HFFc6 (cell line): Measurements from ENCODE around the gene NUP62. TPM values are rescaled to one million over a fixed set of nuclear protein-coding genes. Genes with fewer than 3 reads are reported as not detected.
A peak's percentile ranks its signal among the peaks of the same experiment; 100 is the strongest.

Source experiments
- DNase-seq: peaks from one replicate; pipeline ENCODE4 v3.0.0-alpha.2; 2018
- H3K27ac Mint-ChIP-seq: 2 replicates; pipeline ENCODE4 v1.8.0; 2020; ENCODE audit warnings: mild to moderate bottlenecking, mixed read lengths
- H3K27me3 Mint-ChIP-seq: 2 replicates; pipeline ENCODE4 v1.8.0; 2021; ENCODE audit warnings: mild to moderate bottlenecking, moderate library complexity, mixed read lengths; ENCODE audit not compliant: insufficient read depth
- H3K36me3 Mint-ChIP-seq: 2 replicates; pipeline ENCODE4 v1.8.0; 2021; ENCODE audit warnings: low read depth, mixed read lengths
- H3K4me1 Mint-ChIP-seq: 2 replicates; pipeline ENCODE4 v1.8.0; 2020; ENCODE audit warnings: low read depth, mixed read lengths
- H3K4me3 Mint-ChIP-seq: 2 replicates; pipeline ENCODE4 v1.8.0; 2020; ENCODE audit warnings: mild to moderate bottlenecking, moderate library complexity, mixed read lengths
- H3K9me3 Mint-ChIP-seq: 2 replicates; pipeline ENCODE4 v1.8.0; 2020; ENCODE audit warnings: mild to moderate bottlenecking, mixed read lengths
- CTCF ChIP-seq: fragments of 200-600 bp; sonication (generic); IDR thresholded peaks from 2 replicates; pipeline ENCODE4 v1.5.0; 2021; ENCODE audit warnings: antibody characterized with exemption, mild to moderate bottlenecking
- total RNA-seq, 6 experiments: library from RNA; stranded (reverse); fragmentation: NEBNext Ultra II Directional; extraction: Animal tissue kit (Norgen Biotek cat#: 25700); gene quantifications; 2 replicates in 1 of 6; 3 replicates in 5 of 6; pipeline ENCODE4 v1.2.3, GENCODE V29; 2021

NUP62 gene
- total RNA-seq, 6 experiments from 2014 or later: 50.9 to 78.3 (median 68.3) TPM

- Mint-ChIP-seq H3K4me3 (no peak overlapping the region), H3K9me3 (peaks cover 5% of the 10 kb centered on the region; the same call in 1 of the 2 replicates), H3K36me3 (peaks cover 38% of the 10 kb centered on the region), H3K4me1 (peaks cover 42% of the 10 kb centered on the region), H3K27me3 (peaks cover 18% of the 10 kb centered on the region), H3K27ac (no peak overlapping the region)
- peak; percentile 53 for TF ChIP-seq CTCF
- no peak for DNase-seq
Measured at GRCh38 chr19:49862391-49863253, 66.7 kb downstream of the NUP62 start.

GRCh38 chr19:49861541-49862378 is 67.5 kb downstream of the NUP62 start:
- Mint-ChIP-seq H3K27me3 (peaks cover 18% of the 10 kb centered on the region), H3K4me3 (no peak overlapping the region), H3K9me3 (peaks cover 5% of the 10 kb centered on the region; the same call in 1 of the 2 replicates), H3K36me3 (peaks cover 37% of the 10 kb centered on the region), H3K4me1 (peaks cover 37% of the 10 kb centered on the region), H3K27ac (no peak overlapping the region)
- DNase-seq: no peak
- no peak for TF ChIP-seq CTCF

- Mint-ChIP-seq H3K27me3 (peaks cover 17% of the 10 kb centered on the region), H3K4me3 (no peak overlapping the region), H3K9me3 (peaks cover 4% of the 10 kb centered on the region; the same call in 1 of the 2 replicates), H3K4me1 (peaks cover 30% of the 10 kb centered on the region), H3K27ac (no peak overlapping the region), H3K36me3 (peaks cover 30% of the 10 kb centered on the region)
- DNase-seq: no peak
- no peak for TF ChIP-seq CTCF
Measured at GRCh38 chr19:49861107-49861506, 68.2 kb downstream of the NUP62 start.

- no peak overlapping the region for H3K4me3 Mint-ChIP-seq
- no peak for TF ChIP-seq CTCF
- H3K27me3 Mint-ChIP-seq: peaks cover 20% of the 10 kb centered on the region
- no peak overlapping the region for H3K27ac Mint-ChIP-seq
- no peak for DNase-seq
- H3K36me3 Mint-ChIP-seq: peaks cover 29% of the 10 kb centered on the region
- peaks cover 24% of the 10 kb centered on the region for H3K4me1 Mint-ChIP-seq
- no peaks in the 10 kb centered on the region for H3K9me3 Mint-ChIP-seq
Measured at GRCh38 chr19:49860336-49861102, 68.8 kb downstream of the NUP62 start.

DNA sequence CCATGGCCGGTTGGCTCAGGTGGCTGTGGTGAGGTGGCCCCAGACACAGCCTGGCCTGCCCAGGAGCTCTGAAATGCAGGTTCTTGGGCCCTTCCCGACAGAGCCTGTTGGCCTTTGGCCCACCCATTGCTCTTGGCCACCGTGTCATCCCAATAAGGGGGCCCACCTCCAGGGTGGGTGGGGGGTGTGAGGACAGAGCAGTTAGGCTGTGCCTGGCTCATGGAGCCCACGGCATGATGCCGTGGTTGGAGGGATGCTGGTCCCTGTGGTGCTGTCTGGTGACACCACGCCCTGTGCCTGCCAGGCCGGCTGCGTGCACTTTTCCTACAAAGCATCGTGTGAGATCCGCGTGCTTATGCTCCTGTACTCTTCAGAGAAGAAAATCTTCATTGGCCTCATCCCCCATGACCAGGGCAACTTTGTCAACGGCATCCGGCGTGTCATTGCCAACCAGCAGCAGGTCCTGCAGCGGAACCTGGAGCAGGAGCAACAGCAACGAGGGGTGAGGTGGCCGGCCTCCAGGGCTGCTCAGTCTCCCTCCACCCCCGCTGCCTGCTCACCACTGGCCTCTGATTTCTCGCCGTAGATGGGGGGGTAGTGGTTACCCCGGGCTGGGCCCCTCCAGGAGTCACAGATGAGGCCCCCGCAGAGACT is 69.5 kb downstream of the NUP62 start:
- no peak for DNase-seq
- no peak for TF ChIP-seq CTCF
- Mint-ChIP-seq H3K4me3 (peak overlapping the region; percentile 22; the same call in 1 of the 2 replicates), H3K27me3 (peaks cover 20% of the 10 kb centered on the region), H3K27ac (peak overlapping the region; percentile 91), H3K9me3 (no peaks in the 10 kb centered on the region), H3K36me3 (peaks cover 27% of the 10 kb centered on the region), H3K4me1 (peaks cover 17% of the 10 kb centered on the region)
